ENCODE data around the gene ALDH9A1. TPM values are rescaled to one million over a fixed set of nuclear protein-coding genes. Genes with fewer than 3 reads are reported as not detected.

The ALDH9A1 gene
- total RNA-seq, 6 experiments from 2014 or later, result 63.2 to 69.9 (median 66.6) TPM

- H3K9me3 Mint-ChIP-seq, result no peaks in the 10 kb centered on the region
- no peak overlapping the region for H3K27ac Mint-ChIP-seq
- peaks cover 6% of the 10 kb centered on the region; the same call in 1 of the 2 replicates for H3K4me1 Mint-ChIP-seq (ENCODE audit: low read depth)
- peaks cover 9% of the 10 kb centered on the region for H3K27me3 Mint-ChIP-seq (ENCODE audit: insufficient read depth)
- no peak overlapping the region for H3K4me3 Mint-ChIP-seq
- H3K36me3 Mint-ChIP-seq (ENCODE audit: low read depth), result no peaks in the 10 kb centered on the region
- no peak for TF ChIP-seq CTCF (IDR thresholded peaks at IDR 0.05)
- DNase-seq, result no peak
These were observed 70.1 kb downstream of the ALDH9A1 start for GRCh38 chr1:165628147-165628822.

GRCh38 chr1:165624441-165624840, 73.9 kb downstream of the ALDH9A1 start:
- peaks cover 21% of the 10 kb centered on the region for H3K27me3 Mint-ChIP-seq (ENCODE audit: insufficient read depth)
- no peak for DNase-seq
- no peaks in the 10 kb centered on the region for H3K4me1 Mint-ChIP-seq (ENCODE audit: low read depth)
- H3K27ac Mint-ChIP-seq, result no peak overlapping the region
- no peak overlapping the region for H3K4me3 Mint-ChIP-seq
- TF ChIP-seq CTCF (IDR thresholded peaks at IDR 0.05), result no peak
- H3K36me3 Mint-ChIP-seq (ENCODE audit: low read depth), result no peaks in the 10 kb centered on the region
- H3K9me3 Mint-ChIP-seq, result no peaks in the 10 kb centered on the region

GRCh38 chr1:165623624-165624023, 74.7 kb downstream of the ALDH9A1 start:
- TF ChIP-seq CTCF (IDR thresholded peaks at IDR 0.05), result no peak
- DNase-seq, result no peak
- Mint-ChIP-seq H3K27me3 (ENCODE audit: insufficient read depth) (peaks cover 21% of the 10 kb centered on the region), H3K9me3 (no peaks in the 10 kb centered on the region), H3K27ac (no peak overlapping the region), H3K4me3 (no peak overlapping the region), H3K4me1 (ENCODE audit: low read depth) (no peaks in the 10 kb centered on the region), H3K36me3 (ENCODE audit: low read depth) (no peaks in the 10 kb centered on the region)

GRCh38 chr1:165619647-165620151, 78.7 kb downstream of the ALDH9A1 start:
- Mint-ChIP-seq H3K27ac (no peak overlapping the region), H3K4me3 (no peak overlapping the region), H3K9me3 (no peaks in the 10 kb centered on the region), H3K4me1 (ENCODE audit: low read depth) (no peaks in the 10 kb centered on the region), H3K36me3 (ENCODE audit: low read depth) (no peaks in the 10 kb centered on the region), H3K27me3 (ENCODE audit: insufficient read depth) (peaks cover 12% of the 10 kb centered on the region)
- TF ChIP-seq CTCF (IDR thresholded peaks at IDR 0.05), result no peak
- no peak for DNase-seq

GRCh38 chr1:165616987-165617546, 81.3 kb downstream of the ALDH9A1 start:
- Mint-ChIP-seq H3K4me3 (no peak overlapping the region), H3K9me3 (no peaks in the 10 kb centered on the region), H3K4me1 (ENCODE audit: low read depth) (no peaks in the 10 kb centered on the region), H3K36me3 (ENCODE audit: low read depth) (no peaks in the 10 kb centered on the region), H3K27ac (no peak overlapping the region), H3K27me3 (ENCODE audit: insufficient read depth) (peaks cover 18% of the 10 kb centered on the region)
- no peak for TF ChIP-seq CTCF (IDR thresholded peaks at IDR 0.05)
- no peak for DNase-seq

Data from HFFc6 (cell line).